OCI-LY3 (cell line): Measurements from ENCODE around the gene VOPP1.

ENCODE experiments used
- H2AFZ ChIP-seq: fragments of 200-600, 300-600 bp; shearing (Covaris generic); 2 replicates; pipeline ENCODE4 v1.6.0; 2014; ENCODE audit warnings: antibody characterized with exemption, low read depth, low read length
- H3K27ac ChIP-seq: fragments of 200-600, 300-600 bp; sonication (generic); 2 replicates; pipeline ENCODE4 v1.5.1; 2014; ENCODE audit warnings: mild to moderate bottlenecking, low read length, moderate library complexity, mixed read lengths
- H3K27me3 ChIP-seq: fragments of 200-600, 300-600 bp; sonication (generic); 2 replicates; pipeline ENCODE4 v1.6.1; 2014; ENCODE audit warnings: low read depth, low read length, mixed read lengths
- H3K36me3 ChIP-seq: fragments of 200-600, 300-600 bp; sonication (generic); replicated peaks from 2 replicates; pipeline ENCODE3; 2014; ENCODE audit warnings: low read depth, low read length, mixed read lengths
- H3K4me1 ChIP-seq: fragments of 300-600, 200-600 bp; sonication (generic); 2 replicates; pipeline ENCODE4 v1.6.1; 2014; ENCODE audit warnings: low read length, mixed read lengths
- H3K4me2 ChIP-seq: fragments of 200-600, 300-600 bp; sonication (generic); 2 replicates; pipeline ENCODE4 v1.6.1; 2014; ENCODE audit warnings: low read length, mixed read lengths
- H3K4me3 ChIP-seq: fragments of 300-600, 200-600 bp; sonication (generic); 2 replicates; pipeline ENCODE4 v1.5.1; 2014; ENCODE audit warnings: antibody characterized with exemption, mild to moderate bottlenecking, low read length, moderate library complexity
- H3K79me2 ChIP-seq: fragments of 300-600, 200-600 bp; shearing (Covaris generic); 2 replicates; pipeline ENCODE4 v1.6.1; 2014; ENCODE audit warnings: mild to moderate bottlenecking, low read length, mixed read lengths
- H3K9ac ChIP-seq: fragments of 300-600, 200-600 bp; shearing (Covaris generic); 2 replicates; pipeline ENCODE4 v1.6.0; 2014; ENCODE audit warnings: mild to moderate bottlenecking, low read length, moderate library complexity
- H3K9me3 ChIP-seq: fragments of 200-600, 300-600 bp; shearing (Covaris generic); 2 replicates; pipeline ENCODE4 v1.6.1; 2014; ENCODE audit warnings: low read length, mixed read lengths; ENCODE audit not compliant: insufficient read depth
- H4K20me1 ChIP-seq: fragments of 200-600, 300-600 bp; sonication (generic); 2 replicates; pipeline ENCODE4 v1.6.1; 2016; ENCODE audit warnings: low read length, mixed read lengths; ENCODE audit not compliant: insufficient read depth
- CTCF ChIP-seq: fragments of 200-600, 300-600 bp; sonication (generic); IDR thresholded peaks from 2 replicates; pipeline ENCODE4 v1.5.1; 2014; ENCODE audit warnings: antibody characterized with exemption, low read length, low read depth
- EZH2phosphoT487 ChIP-seq: fragments of 200-600 bp; shearing (Covaris generic); IDR thresholded peaks from 2 replicates; pipeline ENCODE4 v1.6.1; 2018; ENCODE audit warnings: antibody characterized with exemption, mixed run types, low read depth

Gene VOPP1

GRCh38 chr7:55507743-55508142 is 64.6 kb downstream of the VOPP1 start:
- peak overlapping the region; percentile 19 for H3K4me2 ChIP-seq
- TF ChIP-seq EZH2phosphoT487: no peak
- TF ChIP-seq CTCF: no peak
- peaks cover 63% of the 10 kb centered on the region for H3K36me3 ChIP-seq
- no peak overlapping the region for H2AFZ ChIP-seq
- peak overlapping the region; percentile 21; the same call in 1 of the 2 replicates for H3K9ac ChIP-seq
- H3K9me3 ChIP-seq: no peaks in the 10 kb centered on the region
- H3K4me3 ChIP-seq: no peak overlapping the region
- peaks cover 99% of the 10 kb centered on the region for H3K79me2 ChIP-seq
- no peaks in the 10 kb centered on the region for H3K27me3 ChIP-seq
- H4K20me1 ChIP-seq: peaks cover 26% of the 10 kb centered on the region
- H3K4me1 ChIP-seq: peaks cover 86% of the 10 kb centered on the region
- H3K27ac ChIP-seq: peak overlapping the region; percentile 97

- Histone ChIP-seq H3K36me3 (peaks cover 75% of the 10 kb centered on the region), H4K20me1 (peaks cover 52% of the 10 kb centered on the region), H3K4me2 (no peak overlapping the region), H3K79me2 (peaks cover 99% of the 10 kb centered on the region), H2AFZ (no peak overlapping the region), H3K27ac (peak overlapping the region; percentile 54), H3K4me3 (no peak overlapping the region), H3K9ac (0 out of 2 replicates have a peak overlapping the region, but pooled peaks have one; percentile 2), H3K4me1 (peaks cover 68% of the 10 kb centered on the region), H3K9me3 (no peaks in the 10 kb centered on the region), H3K27me3 (no peaks in the 10 kb centered on the region)
- no peak for TF ChIP-seq CTCF
- TF ChIP-seq EZH2phosphoT487: no peak
Observed at GRCh38 chr7:55504967-55505658, 67.2 kb downstream of the VOPP1 start.

GRCh38 chr7:55504093-55504859 is 68.0 kb downstream of the VOPP1 start:
- peak overlapping the region; percentile 54 for H3K27ac ChIP-seq
- H2AFZ ChIP-seq: no peak overlapping the region
- peaks cover 99% of the 10 kb centered on the region for H3K79me2 ChIP-seq
- H4K20me1 ChIP-seq: peaks cover 60% of the 10 kb centered on the region
- H3K4me2 ChIP-seq: no peak overlapping the region
- no peaks in the 10 kb centered on the region for H3K9me3 ChIP-seq
- no peak for TF ChIP-seq EZH2phosphoT487
- H3K4me3 ChIP-seq: no peak overlapping the region
- no peaks in the 10 kb centered on the region for H3K27me3 ChIP-seq
- H3K9ac ChIP-seq: peak overlapping the region; percentile 27; the same call in 1 of the 2 replicates
- peaks cover 80% of the 10 kb centered on the region for H3K36me3 ChIP-seq
- H3K4me1 ChIP-seq: peaks cover 59% of the 10 kb centered on the region

- Histone ChIP-seq H2AFZ (no peak overlapping the region), H3K4me2 (no peak overlapping the region), H3K9me3 (no peaks in the 10 kb centered on the region), H3K4me3 (no peak overlapping the region), H4K20me1 (peaks cover 74% of the 10 kb centered on the region), H3K79me2 (peaks cover 99% of the 10 kb centered on the region), H3K27me3 (no peaks in the 10 kb centered on the region), H3K9ac (no peak overlapping the region), H3K4me1 (peaks cover 46% of the 10 kb centered on the region), H3K27ac (peak overlapping the region; percentile 54), H3K36me3 (peaks cover 87% of the 10 kb centered on the region)
- no peak for TF ChIP-seq CTCF
- no peak for TF ChIP-seq EZH2phosphoT487
Observed at GRCh38 chr7:55502858-55503440, 69.4 kb downstream of the VOPP1 start.
